HepG2 (cell line): ENCODE data around the gene SHLD3. TPM values are rescaled to one million over a fixed set of nuclear protein-coding genes. Genes with fewer than 3 reads are reported as not detected.

ENCODE experiments used
- ASH2L ChIP-seq: fragments of 300-600, 200-600 bp; sonication (generic); IDR thresholded peaks from 2 replicates; pipeline ENCODE4 v1.7.0; 2017; ENCODE audit warnings: low read depth, mild to moderate bottlenecking, moderate library complexity, mixed read lengths, low read length; ENCODE audit not compliant: insufficient read length
- SOX5 ChIP-seq: IDR thresholded peaks from 2 replicates; pipeline ENCODE4 v1.6.1; 2016; ENCODE audit warnings: borderline replicate concordance
- SP1 ChIP-seq, 2 experiments: fragments of 450-650 bp in 1 of 2; sonication (generic) in 1 of 2; formaldehyde crosslinking in 1 of 2; IDR thresholded peaks; 2 replicates each; pipeline versions ENCODE4 v1.4.0 to v1.6.1; 2016 to 2020; ENCODE audit warnings: missing genetic modification reagents in 1 of 2
- ZBTB8A ChIP-seq: sonication (generic); formaldehyde crosslinking; IDR thresholded peaks from 2 replicates; pipeline ENCODE4 v1.4.0; 2020; ENCODE audit warnings: mild to moderate bottlenecking, low read depth, missing genetic modification reagents, borderline replicate concordance
- polyA plus RNA-seq, 8 experiments: library from polyadenylated mRNA; depleted of rRNA in 3 of 8; stranded (reverse) in 7 of 8; unstranded in 1 of 8; fragments of >200 nt; fragmentation: Illumina TruSeq in 4 of 8; extraction: Trizol in 4 of 8; gene quantifications; 2 replicates each; pipeline versions ENCODE4 v1.2.1 to v1.2.3, GENCODE V29; 2011 to 2016; ENCODE audit warnings: low read depth in 4 of 8, missing spikeins in 1 of 8, mixed read lengths in 1 of 8; ENCODE audit not compliant: insufficient read depth in 1 of 8
- total RNA-seq, 5 experiments: library from RNA; depleted of rRNA; stranded (reverse); fragments of >200 nt; fragmentation: Illumina TruSeq; extraction: Trizol; gene quantifications; 2 replicates each; pipeline ENCODE4 v1.2.3, GENCODE V29; 2016; ENCODE audit warnings: low read depth in 1 of 5
- TF ChIP-seq, protein P1 (sequence below): sonication (generic); formaldehyde crosslinking; IDR thresholded peaks from 2 replicates; pipeline ENCODE4 v1.8.0; 2022; ENCODE audit warnings: mild to moderate bottlenecking, missing genetic modification reagents, moderate library complexity
- TF ChIP-seq, protein P2 (sequence below): IDR thresholded peaks from 2 replicates; pipeline ENCODE4 v1.6.1; 2016; ENCODE audit warnings: low read depth, control low read depth
- TF ChIP-seq, protein P3 (sequence below): sonication (generic); formaldehyde crosslinking; IDR thresholded peaks from 2 replicates; pipeline ENCODE4 v1.4.0; 2020; ENCODE audit warnings: mild to moderate bottlenecking, missing genetic modification reagents, borderline replicate concordance
- TF ChIP-seq, protein P4 (sequence below): IDR thresholded peaks from 2 replicates; pipeline ENCODE4 v1.6.1; 2018; ENCODE audit warnings: missing genetic modification reagents, mild to moderate bottlenecking, missing compliant biosample characterization
- TF ChIP-seq, protein P5 (sequence below): sonication (generic); formaldehyde crosslinking; IDR thresholded peaks from 2 replicates; pipeline ENCODE4 v1.4.0; 2020; ENCODE audit warnings: mild to moderate bottlenecking, missing genetic modification reagents
- TF ChIP-seq, protein P6 (sequence below): sonication (generic); formaldehyde crosslinking; IDR thresholded peaks from 2 replicates; pipeline ENCODE4 v1.4.0; 2020; ENCODE audit warnings: mild to moderate bottlenecking, missing genetic modification reagents

The SHLD3 gene
- total and polyA plus RNA-seq, 2 of the 13 experiments (the other 11 are each of a cell fraction or from before 2014, with no cell fraction given), result 3.6 to 6.8 TPM

DNA sequence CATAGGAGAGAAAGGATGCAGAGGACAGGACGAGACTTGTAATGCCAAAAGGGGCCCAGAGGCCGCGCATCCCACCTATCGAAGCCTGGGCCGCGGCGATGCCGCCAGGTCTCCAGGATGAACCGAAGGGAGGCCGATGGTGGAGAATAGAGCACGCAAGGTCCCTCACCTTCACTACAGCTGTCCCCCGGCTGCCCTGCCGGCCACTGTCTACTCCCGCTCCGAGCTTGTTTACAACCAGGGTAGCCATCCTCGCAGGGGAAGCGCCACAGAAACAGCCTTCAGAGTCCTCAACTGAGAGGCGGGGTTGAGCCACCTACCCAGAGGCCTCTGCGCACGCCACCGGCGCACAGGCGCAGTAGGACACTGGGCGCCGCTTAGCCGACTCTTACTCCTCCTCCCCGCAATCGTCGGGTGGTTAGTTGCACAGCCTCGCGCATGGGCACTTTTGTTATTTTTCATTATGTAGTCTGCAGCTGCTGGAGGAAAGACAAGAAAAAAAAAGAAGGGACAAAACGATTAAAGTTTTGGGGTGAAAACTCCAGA, 729 bp upstream of the SHLD3 start, which contains the start of gene TRIM23 (continued):
- no peak for TF ChIP-seq SP1 (IDR thresholded peaks at IDR 0.05)
- TF ChIP-seq SP1 (CRISPR knock-in tag; IDR thresholded peaks at IDR 0.05), result no peak
- TF ChIP-seq SOX5 (CRISPR knock-in tag), result no peak
- TF ChIP-seq, protein P1, sequence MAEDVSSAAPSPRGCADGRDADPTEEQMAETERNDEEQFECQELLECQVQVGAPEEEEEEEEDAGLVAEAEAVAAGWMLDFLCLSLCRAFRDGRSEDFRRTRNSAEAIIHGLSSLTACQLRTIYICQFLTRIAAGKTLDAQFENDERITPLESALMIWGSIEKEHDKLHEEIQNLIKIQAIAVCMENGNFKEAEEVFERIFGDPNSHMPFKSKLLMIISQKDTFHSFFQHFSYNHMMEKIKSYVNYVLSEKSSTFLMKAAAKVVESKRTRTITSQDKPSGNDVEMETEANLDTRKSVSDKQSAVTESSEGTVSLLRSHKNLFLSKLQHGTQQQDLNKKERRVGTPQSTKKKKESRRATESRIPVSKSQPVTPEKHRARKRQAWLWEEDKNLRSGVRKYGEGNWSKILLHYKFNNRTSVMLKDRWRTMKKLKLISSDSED (CRISPR knock-in tag), result no peak
- TF ChIP-seq, protein P2, sequence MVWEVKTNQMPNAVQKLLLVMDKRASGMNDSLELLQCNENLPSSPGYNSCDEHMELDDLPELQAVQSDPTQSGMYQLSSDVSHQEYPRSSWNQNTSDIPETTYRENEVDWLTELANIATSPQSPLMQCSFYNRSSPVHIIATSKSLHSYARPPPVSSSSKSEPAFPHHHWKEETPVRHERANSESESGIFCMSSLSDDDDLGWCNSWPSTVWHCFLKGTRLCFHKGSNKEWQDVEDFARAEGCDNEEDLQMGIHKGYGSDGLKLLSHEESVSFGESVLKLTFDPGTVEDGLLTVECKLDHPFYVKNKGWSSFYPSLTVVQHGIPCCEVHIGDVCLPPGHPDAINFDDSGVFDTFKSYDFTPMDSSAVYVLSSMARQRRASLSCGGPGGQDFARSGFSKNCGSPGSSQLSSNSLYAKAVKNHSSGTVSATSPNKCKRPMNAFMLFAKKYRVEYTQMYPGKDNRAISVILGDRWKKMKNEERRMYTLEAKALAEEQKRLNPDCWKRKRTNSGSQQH (CRISPR knock-in tag), result no peak
- TF ChIP-seq, protein P3, sequence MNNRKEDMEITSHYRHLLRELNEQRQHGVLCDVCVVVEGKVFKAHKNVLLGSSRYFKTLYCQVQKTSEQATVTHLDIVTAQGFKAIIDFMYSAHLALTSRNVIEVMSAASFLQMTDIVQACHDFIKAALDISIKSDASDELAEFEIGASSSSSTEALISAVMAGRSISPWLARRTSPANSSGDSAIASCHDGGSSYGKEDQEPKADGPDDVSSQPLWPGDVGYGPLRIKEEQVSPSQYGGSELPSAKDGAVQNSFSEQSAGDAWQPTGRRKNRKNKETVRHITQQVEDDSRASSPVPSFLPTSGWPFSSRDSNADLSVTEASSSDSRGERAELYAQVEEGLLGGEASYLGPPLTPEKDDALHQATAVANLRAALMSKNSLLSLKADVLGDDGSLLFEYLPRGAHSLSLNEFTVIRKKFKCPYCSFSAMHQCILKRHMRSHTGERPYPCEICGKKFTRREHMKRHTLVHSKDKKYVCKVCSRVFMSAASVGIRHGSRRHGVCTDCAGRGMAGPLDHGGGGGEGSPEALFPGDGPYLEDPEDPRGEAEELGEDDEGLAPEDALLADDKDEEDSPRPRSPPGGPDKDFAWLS (CRISPR knock-in tag), result no peak
- peak; percentile 84 for TF ChIP-seq ASH2L
- TF ChIP-seq, protein P4, sequence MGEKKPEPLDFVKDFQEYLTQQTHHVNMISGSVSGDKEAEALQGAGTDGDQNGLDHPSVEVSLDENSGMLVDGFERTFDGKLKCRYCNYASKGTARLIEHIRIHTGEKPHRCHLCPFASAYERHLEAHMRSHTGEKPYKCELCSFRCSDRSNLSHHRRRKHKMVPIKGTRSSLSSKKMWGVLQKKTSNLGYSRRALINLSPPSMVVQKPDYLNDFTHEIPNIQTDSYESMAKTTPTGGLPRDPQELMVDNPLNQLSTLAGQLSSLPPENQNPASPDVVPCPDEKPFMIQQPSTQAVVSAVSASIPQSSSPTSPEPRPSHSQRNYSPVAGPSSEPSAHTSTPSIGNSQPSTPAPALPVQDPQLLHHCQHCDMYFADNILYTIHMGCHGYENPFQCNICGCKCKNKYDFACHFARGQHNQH (CRISPR knock-in tag), result no peak
- TF ChIP-seq, protein P5, sequence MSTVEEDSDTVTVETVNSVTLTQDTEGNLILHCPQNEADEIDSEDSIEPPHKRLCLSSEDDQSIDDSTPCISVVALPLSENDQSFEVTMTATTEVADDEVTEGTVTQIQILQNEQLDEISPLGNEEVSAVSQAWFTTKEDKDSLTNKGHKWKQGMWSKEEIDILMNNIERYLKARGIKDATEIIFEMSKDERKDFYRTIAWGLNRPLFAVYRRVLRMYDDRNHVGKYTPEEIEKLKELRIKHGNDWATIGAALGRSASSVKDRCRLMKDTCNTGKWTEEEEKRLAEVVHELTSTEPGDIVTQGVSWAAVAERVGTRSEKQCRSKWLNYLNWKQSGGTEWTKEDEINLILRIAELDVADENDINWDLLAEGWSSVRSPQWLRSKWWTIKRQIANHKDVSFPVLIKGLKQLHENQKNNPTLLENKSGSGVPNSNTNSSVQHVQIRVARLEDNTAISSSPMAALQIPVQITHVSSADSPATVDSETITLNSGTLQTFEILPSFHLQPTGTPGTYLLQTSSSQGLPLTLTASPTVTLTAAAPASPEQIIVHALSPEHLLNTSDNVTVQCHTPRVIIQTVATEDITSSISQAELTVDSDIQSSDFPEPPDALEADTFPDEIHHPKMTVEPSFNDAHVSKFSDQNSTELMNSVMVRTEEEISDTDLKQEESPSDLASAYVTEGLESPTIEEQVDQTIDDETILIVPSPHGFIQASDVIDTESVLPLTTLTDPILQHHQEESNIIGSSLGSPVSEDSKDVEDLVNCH, result no peak
- TF ChIP-seq ZBTB8A, result no peak; the same call in 1 of the 2 replicates
- TF ChIP-seq, protein P6, sequence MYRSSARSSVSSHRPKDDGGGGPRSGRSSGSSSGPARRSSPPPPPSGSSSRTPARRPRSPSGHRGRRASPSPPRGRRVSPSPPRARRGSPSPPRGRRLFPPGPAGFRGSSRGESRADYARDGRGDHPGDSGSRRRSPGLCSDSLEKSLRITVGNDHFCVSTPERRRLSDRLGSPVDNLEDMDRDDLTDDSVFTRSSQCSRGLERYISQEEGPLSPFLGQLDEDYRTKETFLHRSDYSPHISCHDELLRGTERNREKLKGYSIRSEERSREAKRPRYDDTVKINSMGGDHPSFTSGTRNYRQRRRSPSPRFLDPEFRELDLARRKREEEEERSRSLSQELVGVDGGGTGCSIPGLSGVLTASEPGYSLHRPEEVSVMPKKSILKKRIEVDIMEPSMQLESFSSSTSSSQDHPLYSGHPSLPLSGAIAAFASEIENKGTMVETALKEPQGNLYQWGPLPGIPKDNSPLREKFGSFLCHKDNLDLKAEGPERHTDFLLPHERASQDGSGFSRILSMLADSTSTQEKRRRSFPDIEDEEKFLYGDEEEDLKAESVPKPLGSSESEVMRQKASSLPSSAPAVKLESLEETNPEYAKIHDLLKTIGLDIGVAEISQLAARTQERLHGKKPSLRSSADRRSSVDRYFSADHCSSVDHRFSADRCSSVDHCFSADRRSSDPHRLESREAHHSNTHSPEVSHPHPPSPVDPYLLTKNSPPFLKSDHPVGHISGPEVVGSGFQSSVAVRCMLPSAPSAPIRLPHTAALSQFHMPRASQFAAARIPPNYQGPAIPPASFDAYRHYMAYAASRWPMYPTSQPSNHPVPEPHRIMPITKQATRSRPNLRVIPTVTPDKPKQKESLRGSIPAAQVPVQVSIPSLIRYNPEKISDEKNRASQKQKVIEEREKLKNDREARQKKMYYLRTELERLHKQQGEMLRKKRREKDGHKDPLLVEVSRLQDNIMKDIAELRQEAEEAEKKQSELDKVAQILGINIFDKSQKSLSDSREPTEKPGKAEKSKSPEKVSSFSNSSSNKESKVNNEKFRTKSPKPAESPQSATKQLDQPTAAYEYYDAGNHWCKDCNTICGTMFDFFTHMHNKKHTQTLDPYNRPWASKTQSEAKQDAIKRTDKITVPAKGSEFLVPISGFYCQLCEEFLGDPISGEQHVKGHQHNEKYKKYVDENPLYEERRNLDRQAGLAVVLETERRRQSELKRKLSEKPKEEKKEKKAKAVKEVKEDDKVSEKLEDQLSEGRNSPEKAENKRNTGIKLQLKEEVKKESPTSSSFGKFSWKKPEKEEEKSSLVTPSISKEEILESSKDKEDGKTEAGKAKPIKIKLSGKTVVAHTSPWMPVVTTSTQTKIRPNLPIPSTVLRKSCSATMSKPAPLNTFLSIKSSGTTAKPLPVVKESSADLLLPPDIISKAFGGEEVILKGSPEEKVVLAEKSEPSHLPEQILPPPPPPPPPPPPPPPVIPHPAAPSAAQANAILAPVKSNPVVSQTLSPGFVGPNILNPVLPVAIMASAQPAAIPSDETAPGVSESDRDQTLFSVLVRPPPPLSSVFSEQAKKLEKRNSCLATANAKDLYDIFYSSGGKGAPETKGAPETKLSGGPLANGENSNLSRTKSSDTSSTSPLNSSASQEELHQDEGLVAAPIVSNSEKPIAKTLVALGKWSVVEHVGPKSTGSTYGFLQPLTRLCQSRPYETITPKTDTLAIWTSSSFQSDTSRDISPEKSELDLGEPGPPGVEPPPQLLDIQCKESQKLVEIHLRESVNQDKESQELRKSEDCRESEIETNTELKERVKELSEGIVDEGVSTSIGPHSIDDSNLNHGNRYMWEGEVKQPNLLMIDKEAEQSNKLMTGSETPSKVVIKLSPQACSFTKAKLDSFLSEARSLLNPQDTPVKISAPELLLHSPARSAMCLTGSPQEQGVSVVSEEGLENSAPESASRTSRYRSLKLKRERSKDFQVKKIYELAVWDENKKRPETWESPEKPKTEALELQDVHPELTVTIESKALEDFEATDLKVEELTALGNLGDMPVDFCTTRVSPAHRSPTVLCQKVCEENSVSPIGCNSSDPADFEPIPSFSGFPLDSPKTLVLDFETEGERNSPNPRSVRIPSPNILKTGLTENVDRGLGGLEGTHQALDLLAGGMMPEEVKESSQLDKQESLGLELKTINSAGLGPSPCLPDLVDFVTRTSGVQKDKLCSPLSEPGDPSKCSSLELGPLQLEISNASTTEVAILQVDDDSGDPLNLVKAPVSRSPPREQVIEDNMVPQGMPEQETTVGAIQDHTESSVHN (CRISPR knock-in tag), result no peak
